Neural cell (in vitro differentiated cells): ENCODE measurements around the gene INF2. TPM values are rescaled to one million over a fixed set of nuclear protein-coding genes. Genes with fewer than 3 reads are reported as not detected.

Experiments used
- H2AFZ ChIP-seq: fragments of 200-600, 300-800 bp; sonication (generic), shearing (Covaris generic); 2 replicates; pipeline ENCODE4 v1.6.0; 2014; ENCODE audit warnings: low read depth, mild to moderate bottlenecking, antibody characterized with exemption, low read length, moderate library complexity
- H3F3A ChIP-seq: fragments of 200-600 bp; shearing (Covaris generic); 2 replicates; pipeline ENCODE4 v1.6.1; 2016; ENCODE audit warnings: mild to moderate bottlenecking, moderate library complexity, mixed read lengths, antibody characterized with exemption, low read length; ENCODE audit not compliant: insufficient read depth, poor library complexity, severe bottlenecking
- H3K27ac ChIP-seq: fragments of 200-600, 300-800 bp; sonication (generic), shearing (Covaris generic); 2 replicates; pipeline ENCODE4 v1.5.1; 2014; ENCODE audit warnings: mild to moderate bottlenecking, low read length, moderate library complexity
- H3K27me3 ChIP-seq: fragments of 300-800, 200-600 bp; sonication (generic), shearing (Covaris generic); 2 replicates; pipeline ENCODE4 v1.6.0; 2014; ENCODE audit warnings: mild to moderate bottlenecking, low read depth, low read length, moderate library complexity; ENCODE audit not compliant: insufficient read depth
- H3K36me3 ChIP-seq: fragments of 300-800, 200-600 bp; sonication (generic), shearing (Covaris generic); 2 replicates; pipeline ENCODE4 v1.5.1; 2014; ENCODE audit warnings: mild to moderate bottlenecking, antibody characterized with exemption, low read length, moderate library complexity; ENCODE audit not compliant: insufficient read depth
- H3K4me2 ChIP-seq: fragments of 300-800, 200-600 bp; sonication (generic), shearing (Covaris generic); 2 replicates; pipeline ENCODE4 v1.6.0; 2014; ENCODE audit warnings: mild to moderate bottlenecking, low read length
- H3K4me3 ChIP-seq: fragments of 300-800, 200-600 bp; sonication (generic), shearing (Covaris generic); 2 replicates; pipeline ENCODE4 v1.5.1; 2014; ENCODE audit warnings: mild to moderate bottlenecking, low read length, moderate library complexity
- H3K79me2 ChIP-seq: fragments of 200-600 bp; shearing (Covaris generic); replicated peaks from 2 replicates; pipeline ENCODE4 v1.6.0; 2014; ENCODE audit warnings: mild to moderate bottlenecking, low read length, moderate library complexity; ENCODE audit not compliant: insufficient read depth
- H3K9ac ChIP-seq: fragments of 300-800, 200-600 bp; sonication (generic), shearing (Covaris generic); 2 replicates; pipeline ENCODE4 v1.6.1; 2016; ENCODE audit warnings: mild to moderate bottlenecking, low read length, mixed read lengths
- H3K9me2 ChIP-seq: fragments of 200-600 bp; shearing (Covaris generic); 2 replicates; pipeline ENCODE4 v1.6.1; 2016; ENCODE audit warnings: mild to moderate bottlenecking, low read length, mixed read lengths; ENCODE audit not compliant: insufficient read depth
- H3K9me3 ChIP-seq: fragments of 200-600, 300-800 bp; sonication (generic), shearing (Covaris generic); 2 replicates; pipeline ENCODE4 v1.6.1; 2016; ENCODE audit warnings: mild to moderate bottlenecking, mixed run types, low read length, moderate library complexity, mixed read lengths
- H4K20me1 ChIP-seq: fragments of 200-600 bp; shearing (Covaris generic); 2 replicates; pipeline ENCODE4 v1.6.1; 2016; ENCODE audit warnings: mild to moderate bottlenecking, mixed run types; ENCODE audit not compliant: insufficient read depth
- EP300 ChIP-seq: fragments of 450-650 bp; conservative IDR thresholded peaks from 2 replicates; pipeline ENCODE4 v1.6.1; 2014; ENCODE audit warnings: antibody characterized with exemption, mild to moderate bottlenecking, moderate library complexity; ENCODE audit not compliant: poor library complexity, severe bottlenecking
- EZH2 ChIP-seq: fragments of 200-600, 300-800 bp; shearing (Covaris generic), sonication (generic); IDR thresholded peaks from 2 replicates; pipeline ENCODE4 v1.6.1; 2014; ENCODE audit warnings: antibody characterized with exemption, low read length, borderline replicate concordance, mild to moderate bottlenecking; ENCODE audit not compliant: insufficient read depth, poor library complexity, severe bottlenecking
- MXI1 ChIP-seq: fragments of 450-650 bp; conservative IDR thresholded peaks from 2 replicates; pipeline ENCODE4 v1.6.1; 2014; ENCODE audit warnings: antibody characterized with exemption, mild to moderate bottlenecking; ENCODE audit not compliant: poor library complexity, severe bottlenecking
- POLR2AphosphoS5 ChIP-seq: IDR thresholded peaks from 2 replicates; pipeline ENCODE4 v1.6.1; 2012
- RAD21 ChIP-seq: fragments of 450-650 bp; conservative IDR thresholded peaks from 2 replicates; pipeline ENCODE4 v1.6.1; 2014; ENCODE audit warnings: antibody characterized with exemption, mild to moderate bottlenecking, moderate library complexity
- SMC3 ChIP-seq: fragments of 450-650 bp; conservative IDR thresholded peaks from 2 replicates; pipeline ENCODE4 v1.6.1; 2014; ENCODE audit warnings: antibody characterized with exemption, mild to moderate bottlenecking, moderate library complexity; ENCODE audit not compliant: poor library complexity
- TAF1 ChIP-seq: IDR thresholded peaks from 2 replicates; pipeline ENCODE4 v1.6.1; 2012; ENCODE audit warnings: low read depth
- polyA plus RNA-seq: library from polyadenylated mRNA; depleted of rRNA; stranded (reverse); fragments of >200 nt; gene quantifications from 2 replicates; pipeline ENCODE4 v1.2.3, GENCODE V29; 2014
- TF ChIP-seq, protein P1 (sequence below): fragments of 450-650 bp; IDR thresholded peaks from 2 replicates; pipeline ENCODE4 v1.5.1; 2014; ENCODE audit warnings: antibody characterized with exemption, mild to moderate bottlenecking, moderate library complexity; ENCODE audit not compliant: poor library complexity, severe bottlenecking
- TF ChIP-seq, protein P2 (sequence below): IDR thresholded peaks from 2 replicates; pipeline ENCODE4 v1.6.1; 2012; ENCODE audit warnings: borderline replicate concordance

Gene INF2
- polyA plus RNA-seq, 1 donor from 2014 or later: 0.02 TPM

DNA sequence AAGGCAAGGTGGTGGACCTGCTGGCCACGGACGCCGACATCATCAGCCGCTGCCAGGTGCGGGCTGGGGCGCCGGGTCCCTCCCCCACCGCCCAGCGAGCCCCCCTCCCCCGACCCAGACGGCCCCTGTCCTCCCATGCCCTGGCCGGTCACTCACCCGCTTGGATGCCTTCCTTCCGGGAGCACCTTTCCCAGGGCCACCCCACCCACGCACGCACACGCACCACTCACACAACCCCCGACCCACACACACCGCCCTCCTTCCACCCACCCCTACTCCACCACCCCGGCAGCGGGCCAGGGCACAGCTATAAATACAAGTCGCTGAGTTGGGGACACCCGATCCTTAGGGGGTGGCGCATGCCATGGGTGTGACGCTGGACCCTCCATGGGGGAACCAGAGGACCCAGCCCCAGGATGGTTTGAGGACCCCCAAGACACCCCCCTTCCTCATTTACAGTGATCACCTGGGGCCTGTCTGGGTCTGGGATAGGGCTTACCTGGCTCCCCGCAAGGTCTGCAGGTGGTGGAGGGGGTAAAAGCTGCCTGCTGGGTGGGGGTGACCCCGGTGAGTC, 35.1 kb downstream of the INF2 start:
- H4K20me1 ChIP-seq: no peaks in the 10 kb centered on the region
- H3K9ac ChIP-seq: peak overlapping the region; percentile 23
- no peak overlapping the region for H3K4me2 ChIP-seq
- H3K9me3 ChIP-seq: no peaks in the 10 kb centered on the region
- peaks cover 4% of the 10 kb centered on the region for H3K27me3 ChIP-seq
- H2AFZ ChIP-seq: no peak overlapping the region
- no peak overlapping the region for H3K27ac ChIP-seq
- no peak for TF ChIP-seq POLR2AphosphoS5
- TF ChIP-seq, protein P1, sequence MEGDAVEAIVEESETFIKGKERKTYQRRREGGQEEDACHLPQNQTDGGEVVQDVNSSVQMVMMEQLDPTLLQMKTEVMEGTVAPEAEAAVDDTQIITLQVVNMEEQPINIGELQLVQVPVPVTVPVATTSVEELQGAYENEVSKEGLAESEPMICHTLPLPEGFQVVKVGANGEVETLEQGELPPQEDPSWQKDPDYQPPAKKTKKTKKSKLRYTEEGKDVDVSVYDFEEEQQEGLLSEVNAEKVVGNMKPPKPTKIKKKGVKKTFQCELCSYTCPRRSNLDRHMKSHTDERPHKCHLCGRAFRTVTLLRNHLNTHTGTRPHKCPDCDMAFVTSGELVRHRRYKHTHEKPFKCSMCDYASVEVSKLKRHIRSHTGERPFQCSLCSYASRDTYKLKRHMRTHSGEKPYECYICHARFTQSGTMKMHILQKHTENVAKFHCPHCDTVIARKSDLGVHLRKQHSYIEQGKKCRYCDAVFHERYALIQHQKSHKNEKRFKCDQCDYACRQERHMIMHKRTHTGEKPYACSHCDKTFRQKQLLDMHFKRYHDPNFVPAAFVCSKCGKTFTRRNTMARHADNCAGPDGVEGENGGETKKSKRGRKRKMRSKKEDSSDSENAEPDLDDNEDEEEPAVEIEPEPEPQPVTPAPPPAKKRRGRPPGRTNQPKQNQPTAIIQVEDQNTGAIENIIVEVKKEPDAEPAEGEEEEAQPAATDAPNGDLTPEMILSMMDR: no peak
- no peak for TF ChIP-seq RAD21
- TF ChIP-seq EP300: no peak
- TF ChIP-seq, protein P2, sequence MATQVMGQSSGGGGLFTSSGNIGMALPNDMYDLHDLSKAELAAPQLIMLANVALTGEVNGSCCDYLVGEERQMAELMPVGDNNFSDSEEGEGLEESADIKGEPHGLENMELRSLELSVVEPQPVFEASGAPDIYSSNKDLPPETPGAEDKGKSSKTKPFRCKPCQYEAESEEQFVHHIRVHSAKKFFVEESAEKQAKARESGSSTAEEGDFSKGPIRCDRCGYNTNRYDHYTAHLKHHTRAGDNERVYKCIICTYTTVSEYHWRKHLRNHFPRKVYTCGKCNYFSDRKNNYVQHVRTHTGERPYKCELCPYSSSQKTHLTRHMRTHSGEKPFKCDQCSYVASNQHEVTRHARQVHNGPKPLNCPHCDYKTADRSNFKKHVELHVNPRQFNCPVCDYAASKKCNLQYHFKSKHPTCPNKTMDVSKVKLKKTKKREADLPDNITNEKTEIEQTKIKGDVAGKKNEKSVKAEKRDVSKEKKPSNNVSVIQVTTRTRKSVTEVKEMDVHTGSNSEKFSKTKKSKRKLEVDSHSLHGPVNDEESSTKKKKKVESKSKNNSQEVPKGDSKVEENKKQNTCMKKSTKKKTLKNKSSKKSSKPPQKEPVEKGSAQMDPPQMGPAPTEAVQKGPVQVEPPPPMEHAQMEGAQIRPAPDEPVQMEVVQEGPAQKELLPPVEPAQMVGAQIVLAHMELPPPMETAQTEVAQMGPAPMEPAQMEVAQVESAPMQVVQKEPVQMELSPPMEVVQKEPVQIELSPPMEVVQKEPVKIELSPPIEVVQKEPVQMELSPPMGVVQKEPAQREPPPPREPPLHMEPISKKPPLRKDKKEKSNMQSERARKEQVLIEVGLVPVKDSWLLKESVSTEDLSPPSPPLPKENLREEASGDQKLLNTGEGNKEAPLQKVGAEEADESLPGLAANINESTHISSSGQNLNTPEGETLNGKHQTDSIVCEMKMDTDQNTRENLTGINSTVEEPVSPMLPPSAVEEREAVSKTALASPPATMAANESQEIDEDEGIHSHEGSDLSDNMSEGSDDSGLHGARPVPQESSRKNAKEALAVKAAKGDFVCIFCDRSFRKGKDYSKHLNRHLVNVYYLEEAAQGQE: no peak
- TF ChIP-seq EZH2: no peak
- no peak for TF ChIP-seq SMC3
- TF ChIP-seq TAF1: no peak
- TF ChIP-seq MXI1: no peak
- no peaks in the 10 kb centered on the region for H3K79me2 ChIP-seq
- H3K9me2 ChIP-seq: no peaks in the 10 kb centered on the region
- H3K4me3 ChIP-seq: peak overlapping the region; percentile 55
- no peaks in the 10 kb centered on the region for H3F3A ChIP-seq
- H3K36me3 ChIP-seq: no peaks in the 10 kb centered on the region

DNA sequence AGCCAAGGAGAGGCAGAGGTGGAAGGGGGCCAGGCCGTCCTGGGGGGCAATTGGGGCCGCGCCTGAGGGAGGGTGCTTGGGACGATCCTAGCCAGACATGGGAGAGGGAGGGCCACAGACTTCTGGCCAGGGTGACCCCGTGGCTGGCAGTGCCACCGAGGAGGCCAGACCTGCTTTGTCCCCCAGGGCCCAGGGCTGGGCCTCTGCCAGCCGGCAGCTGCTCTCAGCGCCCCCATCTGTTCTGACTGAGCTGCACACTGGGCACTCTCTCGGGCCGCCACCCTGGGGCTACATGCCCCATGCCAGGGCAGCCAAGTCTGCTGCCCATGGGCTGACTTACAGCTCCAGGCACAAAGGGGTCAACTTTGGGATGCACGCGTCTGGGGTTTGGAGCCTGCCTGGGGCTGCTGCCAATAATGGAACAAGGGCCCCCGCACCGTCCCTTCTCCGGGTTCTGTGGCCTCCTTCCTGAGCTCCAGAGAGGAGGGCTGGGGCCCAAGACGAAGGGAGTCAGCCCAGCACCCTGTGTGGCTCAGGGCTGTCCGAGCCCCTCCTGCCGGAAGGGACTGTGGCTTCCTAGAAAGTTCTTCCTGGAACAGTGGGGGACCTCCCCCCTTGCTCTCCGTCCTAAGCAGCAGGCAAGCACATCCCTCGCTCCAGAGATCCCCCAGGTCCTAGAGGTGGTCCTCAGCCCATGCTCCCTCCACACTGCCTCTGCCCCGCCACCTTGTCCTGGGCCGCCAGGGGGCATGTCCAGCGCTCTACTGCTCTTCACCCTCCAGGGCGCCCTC, 35.8 kb downstream of the INF2 start:
- Histone ChIP-seq H3K9me2 (no peaks in the 10 kb centered on the region), H3K27me3 (peaks cover 4% of the 10 kb centered on the region), H3K36me3 (no peaks in the 10 kb centered on the region), H4K20me1 (no peaks in the 10 kb centered on the region), H3K9me3 (no peaks in the 10 kb centered on the region), H3K4me3 (no peak overlapping the region), H3K79me2 (no peaks in the 10 kb centered on the region), H3K27ac (no peak overlapping the region), H3K4me2 (no peak overlapping the region), H3K9ac (no peak overlapping the region), H3F3A (no peaks in the 10 kb centered on the region), H2AFZ (no peak overlapping the region)
- TF ChIP-seq TAF1 (no peak), RAD21 (no peak), EZH2 (no peak), MXI1 (no peak), SMC3 (no peak), EP300 (no peak), POLR2AphosphoS5 (no peak)
- TF ChIP-seq, protein P1: no peak
- TF ChIP-seq, protein P2: no peak
